ENCODE measurements around the gene FXR2. TPM values are rescaled to one million over a fixed set of nuclear protein-coding genes. Genes with fewer than 3 reads are reported as not detected.
"Not testable (repeated sequence)": the region's sequence is repeated elsewhere in the genome, so short reads cannot be mapped to it uniquely, and the experiment has no call there.

FXR2 gene
- total RNA-seq, 1 donor from 2014 or later, result 37.9 TPM

- H3K27me3 Mint-ChIP-seq (ENCODE audit: unreplicated experiment), result no peaks in the 10 kb centered on the region
- H3K36me3 Mint-ChIP-seq (ENCODE audit: low read depth, unreplicated experiment), result peaks cover 4% of the 10 kb centered on the region
- DNase-seq (ENCODE audit: low spot score), result no peak
- no peaks in the 10 kb centered on the region for H3K9me3 Mint-ChIP-seq (ENCODE audit: unreplicated experiment)
- TF ChIP-seq CTCF (IDR thresholded peaks at IDR 0.05; ENCODE audit: unreplicated experiment), result no peak
- peak overlapping the region; percentile 43 for H3K4me3 Mint-ChIP-seq (ENCODE audit: unreplicated experiment)
- no peak overlapping the region for H3K27ac Mint-ChIP-seq (ENCODE audit: unreplicated experiment)
- H3K4me1 Mint-ChIP-seq (ENCODE audit: unreplicated experiment), result peaks cover 24% of the 10 kb centered on the region
These were observed 2.9 kb downstream of the FXR2 start for GRCh38 chr17:7611635-7612293.

- no peak for DNase-seq (ENCODE audit: low spot score)
- Mint-ChIP-seq H3K36me3 (ENCODE audit: low read depth, unreplicated experiment) (peaks cover 8% of the 10 kb centered on the region), H3K9me3 (ENCODE audit: unreplicated experiment) (no peaks in the 10 kb centered on the region), H3K27me3 (ENCODE audit: unreplicated experiment) (no peaks in the 10 kb centered on the region), H3K4me1 (ENCODE audit: unreplicated experiment) (peaks cover 24% of the 10 kb centered on the region), H3K4me3 (ENCODE audit: unreplicated experiment) (no peak overlapping the region), H3K27ac (ENCODE audit: unreplicated experiment) (no peak overlapping the region)
- TF ChIP-seq CTCF (IDR thresholded peaks at IDR 0.05; ENCODE audit: unreplicated experiment), result no peak
These were observed 4.1 kb downstream of the FXR2 start for GRCh38 chr17:7610641-7611040.

GRCh38 chr17:7606280-7606679 lies 8.4 kb downstream of the FXR2 start:
- Mint-ChIP-seq H3K4me3 (ENCODE audit: unreplicated experiment) (no peak overlapping the region), H3K27ac (ENCODE audit: unreplicated experiment) (no peak overlapping the region), H3K36me3 (ENCODE audit: low read depth, unreplicated experiment) (peaks cover 29% of the 10 kb centered on the region), H3K27me3 (ENCODE audit: unreplicated experiment) (no peaks in the 10 kb centered on the region), H3K4me1 (ENCODE audit: unreplicated experiment) (peaks cover 3% of the 10 kb centered on the region), H3K9me3 (ENCODE audit: unreplicated experiment) (no peaks in the 10 kb centered on the region)
- TF ChIP-seq CTCF (IDR thresholded peaks at IDR 0.05; ENCODE audit: unreplicated experiment), result no peak
- no peak for DNase-seq (ENCODE audit: low spot score)

- H3K4me1 Mint-ChIP-seq (ENCODE audit: unreplicated experiment); H3K27ac Mint-ChIP-seq (ENCODE audit: unreplicated experiment); H3K4me3 Mint-ChIP-seq (ENCODE audit: unreplicated experiment); H3K9me3 Mint-ChIP-seq (ENCODE audit: unreplicated experiment); H3K27me3 Mint-ChIP-seq (ENCODE audit: unreplicated experiment); DNase-seq (ENCODE audit: low spot score): not testable (repeated sequence)
- peaks cover 45% of the 10 kb centered on the region for H3K36me3 Mint-ChIP-seq (ENCODE audit: low read depth, unreplicated experiment)
These were observed 17.1 kb downstream of the FXR2 start for GRCh38 chr17:7597561-7597960.

GRCh38 chr17:7593296-7593695 lies 21.4 kb downstream of the FXR2 start:
- no peak for TF ChIP-seq CTCF (IDR thresholded peaks at IDR 0.05; ENCODE audit: unreplicated experiment)
- Mint-ChIP-seq H3K9me3 (ENCODE audit: unreplicated experiment) (no peaks in the 10 kb centered on the region), H3K36me3 (ENCODE audit: low read depth, unreplicated experiment) (peaks cover 44% of the 10 kb centered on the region), H3K4me3 (ENCODE audit: unreplicated experiment) (peak overlapping the region; percentile 59), H3K4me1 (ENCODE audit: unreplicated experiment) (no peaks in the 10 kb centered on the region), H3K27ac (ENCODE audit: unreplicated experiment) (peak overlapping the region; percentile 44), H3K27me3 (ENCODE audit: unreplicated experiment) (peaks cover 4% of the 10 kb centered on the region)
- no peak for DNase-seq (ENCODE audit: low spot score)

All from endothelial cell (in vitro differentiated cells).